Measurements from ENCODE around the gene KRT79. TPM values are rescaled to one million over a fixed set of nuclear protein-coding genes. Genes with fewer than 3 reads are reported as not detected.
"Not testable (repeated sequence)": the region's sequence is repeated elsewhere in the genome, so short reads cannot be mapped to it uniquely, and the experiment has no call there.

Gene KRT79
- total RNA-seq, 2 experiments from 2014 or later, result not detected

DNA sequence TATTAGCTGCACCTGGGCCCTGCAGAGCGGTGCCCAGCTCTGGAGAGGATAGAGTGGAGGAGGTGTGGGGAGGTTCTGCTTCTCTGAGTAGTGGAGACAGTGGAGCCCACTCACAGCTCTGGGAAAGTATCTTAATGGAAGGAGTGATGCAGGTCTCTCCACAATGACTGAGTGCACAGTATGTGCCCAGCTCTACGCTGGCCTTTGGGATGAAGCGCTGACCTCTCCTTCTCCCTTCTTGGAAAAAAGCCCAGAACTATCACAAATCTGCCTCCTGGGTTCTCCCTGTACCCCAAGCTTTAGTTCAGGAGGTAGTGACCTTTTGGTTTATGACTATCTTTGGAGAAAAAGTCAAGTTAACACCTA lies 37.7 kb downstream of the KRT79 start:
- Mint-ChIP-seq H3K27me3 (ENCODE audit: low read depth) (peaks cover 12% of the 10 kb centered on the region), H3K36me3 (ENCODE audit: low read depth) (no peaks in the 10 kb centered on the region), H3K27ac (no peak overlapping the region), H3K9me3 (ENCODE audit: insufficient read depth) (no peaks in the 10 kb centered on the region), H3K4me1 (ENCODE audit: low read depth) (peaks cover 11% of the 10 kb centered on the region), H3K4me3 (no peak overlapping the region)
- ATAC-seq, result no peak
- ChIA-PET POLR2A (no interaction called here), CTCF (interaction anchor here (2.3 kb wide), 1 partner anchor 88 kb away, joined by 8 read pairs; no protein-coding TSS in a partner anchor)
- DNase-seq, result no peak

DNA sequence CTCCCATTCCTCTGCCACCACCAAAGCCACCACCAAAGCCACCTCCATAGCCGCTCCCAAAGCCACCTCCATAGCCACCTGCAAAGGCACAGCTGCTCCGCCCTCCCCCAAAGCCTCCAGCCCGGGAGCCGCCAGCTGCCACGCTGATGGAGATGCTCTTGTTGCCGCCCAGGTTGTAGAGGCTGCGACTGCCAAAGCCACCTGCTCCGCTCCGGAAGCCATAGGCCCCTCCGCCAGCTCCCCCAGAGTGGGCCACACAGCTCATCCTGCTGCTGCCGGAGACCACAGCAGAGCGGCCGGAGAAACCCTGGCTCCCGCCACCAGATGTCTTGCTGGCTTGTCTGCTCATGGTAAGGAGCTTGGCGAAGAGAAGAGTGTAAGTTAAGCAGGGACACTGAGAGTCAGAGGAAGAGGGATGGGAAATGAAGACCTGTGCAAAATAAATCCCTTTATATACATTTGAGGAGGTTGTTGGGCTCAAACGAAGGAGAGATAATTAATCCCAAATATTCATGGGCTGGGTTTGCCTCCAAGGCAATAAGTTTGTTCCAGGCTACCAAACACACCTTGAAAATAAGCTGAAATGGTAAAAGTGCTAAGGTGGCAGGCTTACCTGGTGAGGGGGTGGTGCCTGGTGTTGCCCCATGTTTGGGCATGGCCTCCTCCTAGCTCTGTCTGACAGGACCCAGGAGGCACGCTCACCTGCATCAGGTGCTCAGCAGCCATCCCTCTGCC lies 38.2 kb downstream of the KRT79 start, which contains the start of gene KRT3:
TSS of gene KRT3 (minus strand) at position 424 of the 735 bp plus-strand sequence. CDS start at position 349, 75 bp downstream.
- Mint-ChIP-seq H3K27me3 (ENCODE audit: low read depth) (peaks cover 13% of the 10 kb centered on the region), H3K36me3 (ENCODE audit: low read depth) (no peaks in the 10 kb centered on the region), H3K27ac (no peak within 1 kb of the TSS), H3K9me3 (ENCODE audit: insufficient read depth) (no peaks in the 10 kb centered on the region), H3K4me1 (ENCODE audit: low read depth) (peaks cover 11% of the 10 kb centered on the region), H3K4me3 (no peak within 1 kb of the TSS)
- DNase-seq, result no peak
- CTCF ChIA-PET, result interaction anchor here (2.3 kb wide), 1 partner anchor 89 kb away, joined by 8 read pairs; no protein-coding TSS in a partner anchor
- ATAC-seq, result no peak
- POLR2A ChIA-PET, result no interaction called here

DNA sequence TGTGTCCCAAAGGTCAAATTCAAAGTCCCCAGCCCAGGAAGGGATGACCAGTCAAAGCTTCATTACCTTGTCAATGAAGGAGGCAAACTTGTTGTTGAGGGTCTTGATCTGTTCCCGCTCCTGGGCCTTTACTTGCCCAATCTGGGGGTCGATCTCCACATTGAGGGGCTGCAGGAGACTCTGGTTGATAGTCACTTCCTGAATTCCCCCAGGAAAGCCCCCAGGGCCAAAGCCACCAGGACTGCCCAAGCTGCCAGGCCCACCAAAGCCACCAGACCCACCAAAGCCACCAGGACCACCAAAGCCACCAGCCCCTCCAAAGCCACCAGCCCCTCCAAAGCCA lies 38.8 kb downstream of the KRT79 start:
- Mint-ChIP-seq H3K4me1 (ENCODE audit: low read depth) (peaks cover 15% of the 10 kb centered on the region), H3K27me3 (ENCODE audit: low read depth) (peaks cover 19% of the 10 kb centered on the region)
- H3K36me3 Mint-ChIP-seq (ENCODE audit: low read depth); H3K4me3 Mint-ChIP-seq; H3K27ac Mint-ChIP-seq; POLR2A ChIA-PET; CTCF ChIA-PET; DNase-seq; ATAC-seq; H3K9me3 Mint-ChIP-seq (ENCODE audit: insufficient read depth): not testable (repeated sequence)

DNA sequence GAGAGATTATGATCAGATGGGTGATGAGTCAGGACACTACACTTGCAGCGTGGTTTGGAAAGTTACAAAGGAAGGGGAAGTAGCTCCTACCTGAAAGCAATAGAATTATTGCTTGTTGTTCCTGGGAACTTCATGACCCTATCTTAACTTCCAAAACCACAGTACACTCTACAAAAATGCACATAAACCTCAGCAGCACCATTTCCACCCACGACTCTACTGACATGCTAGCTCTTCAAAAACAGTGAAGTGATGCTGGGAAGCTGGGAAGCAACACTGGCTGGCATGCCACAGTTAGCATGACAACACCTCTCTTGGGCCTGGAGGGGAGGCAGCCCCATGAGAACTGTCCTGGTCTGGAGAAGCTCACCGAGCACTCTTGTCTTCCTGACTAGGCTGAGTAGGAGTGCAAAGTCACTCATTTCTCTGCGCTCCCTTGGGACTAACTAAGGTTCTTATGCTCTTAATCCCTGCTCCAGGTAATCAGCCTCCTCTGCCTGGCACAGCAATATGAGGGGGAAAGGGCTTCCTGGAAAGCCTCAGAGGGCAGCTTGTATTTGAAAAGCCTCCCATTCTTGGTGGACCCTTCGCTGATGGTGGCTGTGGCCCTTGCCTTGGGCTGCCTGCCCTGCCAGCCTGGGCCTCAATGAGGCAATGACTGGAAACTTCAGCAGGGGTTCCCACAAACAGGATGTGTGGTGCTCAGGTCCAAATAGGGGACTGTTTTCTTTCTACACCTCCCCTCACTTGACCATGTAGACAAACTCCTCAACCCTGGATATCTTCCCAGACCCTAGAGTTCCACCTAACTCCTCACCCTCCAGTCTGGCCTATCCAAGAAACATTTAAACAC lies 39.4 kb downstream of the KRT79 start:
- Mint-ChIP-seq H3K27ac (no peak overlapping the region), H3K36me3 (ENCODE audit: low read depth) (no peaks in the 10 kb centered on the region), H3K4me3 (no peak overlapping the region), H3K27me3 (ENCODE audit: low read depth) (peaks cover 25% of the 10 kb centered on the region), H3K9me3 (ENCODE audit: insufficient read depth) (no peaks in the 10 kb centered on the region), H3K4me1 (ENCODE audit: low read depth) (peaks cover 18% of the 10 kb centered on the region)
- CTCF ChIA-PET, result interaction anchor here (1.2 kb wide), 1 partner anchor 13 kb away, joined by 3 read pairs; no protein-coding TSS in a partner anchor
- no peak for ATAC-seq
- no peak for DNase-seq
- POLR2A ChIA-PET, result interaction anchor here (0.6 kb wide), 1 partner anchor 141 kb away, joined by 5 read pairs; no protein-coding TSS in a partner anchor

DNA sequence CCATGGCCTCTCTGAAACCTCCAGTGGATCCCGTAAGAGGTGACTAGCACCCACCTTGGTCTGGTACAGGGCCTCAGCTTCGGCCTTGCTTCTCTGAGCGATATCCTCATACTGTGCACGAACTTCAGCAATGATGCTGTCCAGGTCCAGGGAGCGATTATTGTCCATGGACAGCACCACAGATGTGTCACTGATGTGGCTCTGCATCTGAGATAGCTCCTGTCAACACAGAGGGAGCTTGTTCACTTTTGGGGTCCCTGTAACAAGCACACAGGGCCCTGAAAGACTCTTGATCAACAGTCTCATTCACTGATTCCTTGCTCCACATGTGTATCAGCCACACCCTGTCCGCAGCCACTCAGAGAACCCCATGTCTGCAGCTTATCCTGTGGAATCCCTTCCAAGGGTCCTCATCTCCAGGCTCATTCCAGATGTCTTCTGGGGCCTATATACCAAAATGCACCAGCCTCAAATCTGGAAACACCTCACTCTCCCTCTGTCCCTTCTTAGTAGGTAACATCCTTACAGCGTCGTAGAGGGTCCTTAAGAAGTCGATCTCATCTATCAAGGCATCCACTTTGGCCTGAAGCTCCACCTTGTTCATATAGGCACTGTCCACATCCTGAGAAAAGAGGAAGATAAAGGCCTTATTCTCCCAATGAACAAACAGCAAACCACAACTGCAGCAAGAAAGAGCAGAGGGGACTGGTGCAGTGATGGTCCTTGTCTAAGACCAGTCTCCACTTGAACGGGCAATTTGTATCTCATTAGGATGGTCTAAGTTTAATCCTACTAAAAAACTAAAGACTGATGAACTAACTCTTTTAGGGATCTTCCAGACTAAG lies 41.7 kb downstream of the KRT79 start:
- peaks cover 33% of the 10 kb centered on the region for H3K27me3 Mint-ChIP-seq (ENCODE audit: low read depth)
- ChIA-PET POLR2A (no interaction called here), CTCF (interaction anchor here (1.7 kb wide), 1 partner anchor 78 kb away, joined by 4 read pairs; no protein-coding TSS in a partner anchor)
- ATAC-seq (no peak), DNase-seq (no peak)
- no peaks in the 10 kb centered on the region for H3K36me3 Mint-ChIP-seq (ENCODE audit: low read depth)
- no peak overlapping the region for H3K27ac Mint-ChIP-seq
- H3K4me1 Mint-ChIP-seq (ENCODE audit: low read depth), result peaks cover 18% of the 10 kb centered on the region
- no peak overlapping the region for H3K4me3 Mint-ChIP-seq
- H3K9me3 Mint-ChIP-seq (ENCODE audit: insufficient read depth), result no peaks in the 10 kb centered on the region

DNA sequence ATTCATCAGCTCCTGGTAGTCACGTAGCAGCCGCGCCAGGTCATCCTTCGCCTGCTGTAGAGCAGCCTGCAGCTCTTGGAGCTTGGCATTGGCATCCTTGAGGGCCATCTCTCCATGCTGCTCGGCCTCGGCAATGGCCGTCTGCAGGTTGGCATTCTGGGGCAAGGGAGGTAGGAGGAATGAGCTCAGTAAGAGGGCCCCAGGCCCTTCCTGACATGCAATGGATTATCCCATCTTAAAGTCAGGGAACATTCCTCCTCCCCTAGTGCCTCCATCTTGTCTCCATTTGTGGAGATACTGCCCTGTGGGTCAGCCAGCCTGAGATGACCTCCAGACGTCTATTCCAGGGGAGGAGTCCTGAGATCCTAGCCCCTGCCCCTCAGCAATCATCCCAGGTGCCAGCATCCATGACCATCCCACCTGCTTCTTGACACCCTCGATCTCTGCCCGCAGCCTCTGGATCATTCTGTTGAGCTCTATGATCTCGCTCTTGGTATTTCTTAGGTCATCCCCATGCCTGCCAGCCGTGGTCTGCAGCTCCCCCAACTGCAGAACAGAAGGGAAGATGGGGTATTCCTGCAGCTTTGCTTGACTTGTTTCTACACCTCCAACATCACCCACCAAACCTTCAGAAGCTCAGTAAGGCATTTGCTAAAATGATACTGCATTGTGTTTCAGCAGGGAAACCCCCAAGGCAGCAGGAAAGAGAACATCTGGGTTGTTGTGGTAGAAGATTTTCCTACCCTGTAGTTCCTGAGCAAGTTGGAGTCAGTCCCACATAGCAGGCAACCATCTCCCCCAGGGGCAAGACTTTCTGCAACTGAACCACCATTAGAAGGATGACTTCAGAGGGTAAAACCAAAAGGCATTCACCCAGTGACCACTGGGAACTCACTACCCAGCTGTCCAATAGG lies 42.6 kb downstream of the KRT79 start:
- H3K9me3 Mint-ChIP-seq (ENCODE audit: insufficient read depth), result no peaks in the 10 kb centered on the region

DNA sequence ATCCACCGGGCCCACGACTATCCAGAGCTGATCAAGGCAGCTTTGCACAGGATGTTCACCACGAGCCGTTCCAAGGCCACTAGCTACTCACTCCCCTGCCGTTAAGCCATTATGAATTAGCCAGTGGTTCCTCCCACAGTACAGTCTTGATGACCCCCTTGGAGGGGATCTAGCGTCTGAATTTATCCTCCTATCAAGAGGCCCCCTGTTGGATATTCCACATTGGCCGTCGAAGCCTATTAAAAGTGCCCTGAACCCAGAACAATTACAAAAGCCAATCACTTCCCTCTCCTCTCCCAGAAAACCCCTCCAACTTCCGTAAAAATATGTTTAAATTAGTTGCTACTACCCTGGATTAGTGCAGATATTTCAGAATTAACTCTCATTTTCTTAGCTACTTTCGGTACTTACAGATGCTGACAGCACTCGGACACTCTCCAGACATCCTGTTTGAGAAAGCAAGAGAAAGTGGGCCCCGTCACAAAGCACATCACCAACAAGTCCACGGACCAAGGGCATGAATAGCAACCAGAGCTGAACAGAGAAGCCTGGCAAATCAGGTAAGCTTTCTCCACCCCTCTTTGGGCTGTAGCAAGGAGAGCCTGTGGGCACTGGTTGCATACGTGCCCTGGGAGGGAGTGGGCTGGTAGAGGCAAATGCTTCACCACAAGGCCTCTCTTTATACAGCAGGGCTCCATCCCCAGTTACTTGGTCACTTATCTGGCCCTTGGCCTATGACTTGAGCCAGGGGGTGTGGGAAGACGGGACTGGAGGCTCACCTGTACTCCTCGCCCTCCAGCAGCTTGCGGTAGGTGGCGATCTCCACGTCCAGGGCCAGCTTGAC lies 43.5 kb downstream of the KRT79 start:
- Mint-ChIP-seq H3K4me1 (ENCODE audit: low read depth) (peaks cover 18% of the 10 kb centered on the region), H3K27me3 (ENCODE audit: low read depth) (peaks cover 33% of the 10 kb centered on the region), H3K36me3 (ENCODE audit: low read depth) (no peaks in the 10 kb centered on the region), H3K27ac (no peak overlapping the region), H3K9me3 (ENCODE audit: insufficient read depth) (no peaks in the 10 kb centered on the region), H3K4me3 (no peak overlapping the region)
- ChIA-PET POLR2A (no interaction called here), CTCF (interaction anchor here (0.6 to 1.7 kb wide), 4 partner anchors 80 to 283 kb away, joined by 3 to 7 read pairs (median 4); no protein-coding TSS in a partner anchor)
- no peak for ATAC-seq
- DNase-seq, result no peak

More for the DNA sequence above, 42.6 kb downstream of the KRT79 start:
- Mint-ChIP-seq H3K27me3 (ENCODE audit: low read depth) (peaks cover 33% of the 10 kb centered on the region), H3K4me3 (no peak overlapping the region), H3K36me3 (ENCODE audit: low read depth) (no peaks in the 10 kb centered on the region), H3K27ac (no peak overlapping the region), H3K4me1 (ENCODE audit: low read depth) (peaks cover 18% of the 10 kb centered on the region)
- POLR2A ChIA-PET, result interaction anchor here (0.8 kb wide), 1 partner anchor 169 kb away, joined by 3 read pairs; no protein-coding TSS in a partner anchor
- CTCF ChIA-PET, result interaction anchor here (0.6 to 1.7 kb wide), 4 partner anchors 79 to 284 kb away, joined by 3 to 7 read pairs (median 4); no protein-coding TSS in a partner anchor
- ATAC-seq (no peak), DNase-seq (no peak)

DNA sequence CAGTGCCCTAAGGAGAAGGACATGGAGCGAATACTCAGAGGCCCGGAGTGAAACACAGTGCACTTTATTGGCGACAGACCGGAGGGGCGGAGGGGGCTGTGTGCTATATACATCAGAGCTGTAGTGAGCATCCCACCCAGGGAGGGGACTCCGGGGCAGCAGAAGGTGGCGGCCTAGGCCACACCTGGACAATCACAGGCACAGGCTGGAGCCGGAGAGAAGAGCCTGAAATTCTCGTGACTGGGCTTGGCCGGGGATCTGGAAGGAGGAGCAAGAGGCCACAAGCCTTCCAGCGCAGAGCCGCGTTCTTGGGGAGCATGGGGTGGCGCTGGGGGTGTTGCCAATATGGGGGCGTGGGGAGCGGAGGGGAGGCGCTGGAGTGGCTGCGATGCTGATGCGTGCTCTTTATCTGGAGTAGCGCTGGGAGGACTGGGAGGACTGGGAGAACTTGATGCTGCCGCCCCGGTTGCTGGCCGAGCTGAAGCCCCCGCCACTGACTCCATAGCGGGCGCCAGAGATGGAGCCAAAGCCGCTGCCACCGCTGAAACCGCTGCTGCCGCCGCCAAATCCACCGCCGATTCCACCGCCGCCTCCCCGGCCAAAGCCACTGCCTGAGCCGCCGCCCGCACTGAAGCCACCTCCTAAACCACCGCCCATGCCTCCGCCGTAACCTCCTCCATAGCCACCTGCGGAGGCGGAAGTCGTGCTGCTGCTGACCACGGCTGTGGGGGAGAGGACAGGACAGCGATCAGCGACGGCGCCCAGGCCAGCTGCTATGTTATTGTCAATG lies 44.3 kb downstream of the KRT79 start:
- ATAC-seq, result peak; percentile 27
- Mint-ChIP-seq H3K9me3 (ENCODE audit: insufficient read depth) (no peaks in the 10 kb centered on the region), H3K27ac (no peak overlapping the region), H3K27me3 (ENCODE audit: low read depth) (peaks cover 38% of the 10 kb centered on the region), H3K4me3 (no peak overlapping the region), H3K36me3 (ENCODE audit: low read depth) (no peaks in the 10 kb centered on the region), H3K4me1 (ENCODE audit: low read depth) (peaks cover 17% of the 10 kb centered on the region)
- CTCF ChIA-PET, result interaction anchor here (1.3 to 1.7 kb wide), 2 partner anchors 90 to 206 kb away, joined by 4 to 7 read pairs; no protein-coding TSS in a partner anchor
- POLR2A ChIA-PET, result no interaction called here
- DNase-seq, result no peak

DNA sequence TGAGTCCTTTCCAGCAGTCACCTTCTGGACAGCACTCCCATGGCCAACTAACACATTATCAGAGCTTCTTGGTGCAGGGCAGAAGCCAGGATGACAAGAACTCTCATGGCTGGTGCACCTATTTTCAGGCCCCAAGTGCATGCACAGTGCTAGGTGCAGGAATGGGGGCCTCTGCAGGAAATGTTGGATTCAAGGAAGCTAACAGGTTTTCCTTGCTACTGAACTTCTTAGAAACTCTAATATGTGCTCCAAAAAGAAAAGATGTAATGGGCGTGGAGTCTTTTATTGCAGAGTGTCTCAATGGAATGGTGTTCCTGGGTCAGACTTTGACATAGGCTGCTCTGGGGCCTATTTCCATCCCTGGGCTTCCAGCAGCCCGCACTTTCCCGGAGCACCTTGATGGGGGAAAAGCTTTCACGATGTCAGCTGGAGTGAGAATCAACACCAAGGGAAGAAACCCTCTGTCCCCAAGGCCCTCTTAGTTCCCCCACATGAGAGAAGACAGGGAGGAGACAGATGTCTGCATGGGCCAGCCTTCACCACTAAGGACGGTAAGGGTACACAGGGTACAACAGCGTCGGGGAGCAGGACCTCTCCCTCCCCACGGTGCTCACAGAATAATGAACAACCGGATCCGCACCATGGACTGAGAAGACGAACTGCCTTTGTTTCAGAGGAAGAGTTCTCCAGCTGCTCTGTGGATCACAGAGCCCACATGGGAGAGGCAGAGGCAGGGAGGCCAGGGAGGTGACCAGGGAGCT lies 45.1 kb downstream of the KRT79 start:
- ChIA-PET CTCF (no interaction called here), POLR2A (no interaction called here)
- Mint-ChIP-seq H3K27ac (no peak overlapping the region), H3K36me3 (ENCODE audit: low read depth) (no peaks in the 10 kb centered on the region), H3K4me3 (no peak overlapping the region), H3K9me3 (ENCODE audit: insufficient read depth) (no peaks in the 10 kb centered on the region), H3K4me1 (ENCODE audit: low read depth) (peaks cover 11% of the 10 kb centered on the region), H3K27me3 (ENCODE audit: low read depth) (peaks cover 40% of the 10 kb centered on the region)
- DNase-seq (no peak), ATAC-seq (no peak)

All from activated CD8-positive, alpha-beta T cell treated with anti-CD3 and anti-CD28 coated beads, Interleukin-2, amount 10 ng/mL, durations not matched to agents 7 days and 5 days (primary cell).